SK-N-SH treated with all-trans-retinoic acid at 6 μM for 48 hours (cell line): ENCODE data around the gene ZNRF2.

ENCODE experiments used
- ATAC-seq: fragments of 200-7000 bp; cut with Tn5 transposase; 3 replicates; pipeline ENCODE4 v1.9.1; 2020; ENCODE audit warnings: mild to moderate bottlenecking, moderate library complexity
- ARNTL ChIP-seq: fragments of 450-650 bp; formaldehyde crosslinking; IDR thresholded peaks from 2 replicates; pipeline ENCODE4 v1.5.0; 2020; ENCODE audit warnings: low read depth, mild to moderate bottlenecking, moderate library complexity, borderline replicate concordance
- CSDC2 ChIP-seq: fragments of 250-450 bp; sonication (Bioruptor Pico); IDR thresholded peaks from 2 replicates; pipeline ENCODE4 v1.5.0; 2020; ENCODE audit warnings: mild to moderate bottlenecking, moderate library complexity
- GLIS3 ChIP-seq: fragments of 250-450 bp; sonication (Bioruptor Pico); IDR thresholded peaks from 2 replicates; pipeline ENCODE4 v1.5.0; 2020; ENCODE audit warnings: mild to moderate bottlenecking, moderate library complexity
- OSR1 ChIP-seq: fragments of 250-450 bp; sonication (Bioruptor Pico); IDR thresholded peaks from 2 replicates; pipeline ENCODE4 v1.8.0; 2022; ENCODE audit warnings: moderate library complexity, mild to moderate bottlenecking, inconsistent platforms
- PPARA ChIP-seq: fragments of 250-450 bp; sonication (Bioruptor Pico); IDR thresholded peaks from 2 replicates; pipeline ENCODE4 v1.5.0; 2020; ENCODE audit warnings: mild to moderate bottlenecking, borderline replicate concordance
- TCF4 ChIP-seq: fragments of 250-450 bp; sonication (Bioruptor Pico); IDR thresholded peaks from 2 replicates; pipeline ENCODE4 v1.8.0; 2021; ENCODE audit warnings: mild to moderate bottlenecking, moderate library complexity, borderline replicate concordance
- TOX ChIP-seq: fragments of 250-450 bp; sonication (Bioruptor Pico); IDR thresholded peaks from 2 replicates; pipeline ENCODE4 v1.8.0; 2021; ENCODE audit warnings: mild to moderate bottlenecking, moderate library complexity, borderline replicate concordance
- ZC3H10 ChIP-seq: fragments of 250-450 bp; sonication (Bioruptor Pico); IDR thresholded peaks from 2 replicates; pipeline ENCODE4 v1.5.1; 2021; ENCODE audit warnings: mild to moderate bottlenecking, moderate library complexity
- ZFP30 ChIP-seq: fragments of 450-650 bp; formaldehyde crosslinking; IDR thresholded peaks from 2 replicates; pipeline ENCODE4 v1.5.0; 2022; ENCODE audit warnings: mild to moderate bottlenecking, moderate library complexity
- ZNF565 ChIP-seq: fragments of 450-650 bp; formaldehyde crosslinking; conservative IDR thresholded peaks from 2 replicates; pipeline ENCODE4 v1.5.0; 2020; ENCODE audit warnings: low read depth, mild to moderate bottlenecking, moderate library complexity
- ZNF70 ChIP-seq: fragments of 450-650 bp; formaldehyde crosslinking; IDR thresholded peaks from 2 replicates; pipeline ENCODE4 v1.5.0; 2020; ENCODE audit warnings: mild to moderate bottlenecking, moderate library complexity
- ZNF8 ChIP-seq: fragments of 450-650 bp; formaldehyde crosslinking; IDR thresholded peaks from 2 replicates; pipeline ENCODE4 v1.5.0; 2020; ENCODE audit warnings: mild to moderate bottlenecking, moderate library complexity
- TF ChIP-seq, protein P1 (sequence below): fragments of 250-450 bp; sonication (Bioruptor Pico); IDR thresholded peaks from 2 replicates; pipeline ENCODE4 v1.5.1; 2020; ENCODE audit warnings: low read depth, mild to moderate bottlenecking, moderate library complexity
- TF ChIP-seq, protein P2 (sequence below): fragments of 250-450 bp; sonication (Bioruptor Pico); IDR thresholded peaks from 2 replicates; pipeline ENCODE4 v1.5.1; 2021; ENCODE audit warnings: mild to moderate bottlenecking, moderate library complexity
- TF ChIP-seq, protein P3 (sequence below): fragments of 250-450 bp; sonication (Bioruptor Pico); IDR thresholded peaks from 2 replicates; pipeline ENCODE4 v1.8.0; 2021; ENCODE audit warnings: low read depth, mild to moderate bottlenecking, moderate library complexity, borderline replicate concordance
- TF ChIP-seq, protein P4 (sequence below): fragments of 250-450 bp; sonication (Bioruptor Pico); IDR thresholded peaks from 2 replicates; pipeline ENCODE4 v1.8.0; 2020; ENCODE audit warnings: mild to moderate bottlenecking, moderate library complexity, borderline replicate concordance

The ZNRF2 gene

GRCh38 chr7:30276203-30276900 lies 8.0 kb upstream of the ZNRF2 start (continued):
- TF ChIP-seq PPARA (CRISPR knock-in tag) (no peak), GLIS3 (no peak), ZNF565 (CRISPR knock-in tag) (no peak), ZNF70 (CRISPR knock-in tag) (no peak)
- TF ChIP-seq, protein P1, sequence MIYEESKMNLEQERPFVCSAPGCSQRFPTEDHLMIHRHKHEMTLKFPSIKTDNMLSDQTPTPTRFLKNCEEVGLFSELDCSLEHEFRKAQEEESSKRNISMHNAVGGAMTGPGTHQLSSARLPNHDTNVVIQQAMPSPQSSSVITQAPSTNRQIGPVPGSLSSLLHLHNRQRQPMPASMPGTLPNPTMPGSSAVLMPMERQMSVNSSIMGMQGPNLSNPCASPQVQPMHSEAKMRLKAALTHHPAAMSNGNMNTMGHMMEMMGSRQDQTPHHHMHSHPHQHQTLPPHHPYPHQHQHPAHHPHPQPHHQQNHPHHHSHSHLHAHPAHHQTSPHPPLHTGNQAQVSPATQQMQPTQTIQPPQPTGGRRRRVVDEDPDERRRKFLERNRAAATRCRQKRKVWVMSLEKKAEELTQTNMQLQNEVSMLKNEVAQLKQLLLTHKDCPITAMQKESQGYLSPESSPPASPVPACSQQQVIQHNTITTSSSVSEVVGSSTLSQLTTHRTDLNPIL (CRISPR knock-in tag): no peak
- TF ChIP-seq, protein P2, sequence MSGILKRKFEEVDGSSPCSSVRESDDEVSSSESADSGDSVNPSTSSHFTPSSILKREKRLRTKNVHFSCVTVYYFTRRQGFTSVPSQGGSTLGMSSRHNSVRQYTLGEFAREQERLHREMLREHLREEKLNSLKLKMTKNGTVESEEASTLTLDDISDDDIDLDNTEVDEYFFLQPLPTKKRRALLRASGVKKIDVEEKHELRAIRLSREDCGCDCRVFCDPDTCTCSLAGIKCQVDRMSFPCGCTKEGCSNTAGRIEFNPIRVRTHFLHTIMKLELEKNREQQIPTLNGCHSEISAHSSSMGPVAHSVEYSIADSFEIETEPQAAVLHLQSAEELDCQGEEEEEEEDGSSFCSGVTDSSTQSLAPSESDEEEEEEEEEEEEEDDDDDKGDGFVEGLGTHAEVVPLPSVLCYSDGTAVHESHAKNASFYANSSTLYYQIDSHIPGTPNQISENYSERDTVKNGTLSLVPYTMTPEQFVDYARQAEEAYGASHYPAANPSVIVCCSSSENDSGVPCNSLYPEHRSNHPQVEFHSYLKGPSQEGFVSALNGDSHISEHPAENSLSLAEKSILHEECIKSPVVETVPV (CRISPR knock-in tag): no peak

DNA sequence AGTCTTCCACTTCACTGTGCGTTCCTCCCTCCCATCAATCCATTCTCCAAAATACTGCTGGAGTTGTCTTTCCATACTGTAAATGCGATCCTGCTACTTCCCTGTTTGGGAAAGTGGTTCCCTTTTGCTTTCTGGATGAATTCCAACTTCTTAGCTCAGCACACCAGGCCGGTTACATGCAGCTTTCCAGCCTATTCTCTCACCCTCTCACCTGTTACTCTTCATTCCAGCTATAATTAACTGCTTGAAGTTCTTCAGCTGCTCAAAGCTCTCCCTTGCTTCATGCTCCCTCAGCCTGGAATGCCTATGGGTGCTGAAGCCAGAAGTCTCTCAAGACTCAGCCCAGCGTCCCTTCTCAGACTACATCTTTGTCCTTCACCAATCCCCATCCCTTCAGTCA lies 6.0 kb upstream of the ZNRF2 start:
- no peak for ATAC-seq
- no peak for TF ChIP-seq ZNF70 (CRISPR knock-in tag)
- no peak for TF ChIP-seq TOX (CRISPR knock-in tag)
- TF ChIP-seq, protein P1 (CRISPR knock-in tag): no peak
- TF ChIP-seq CSDC2: no peak
- no peak for TF ChIP-seq TCF4 (CRISPR knock-in tag)
- TF ChIP-seq, protein P3, sequence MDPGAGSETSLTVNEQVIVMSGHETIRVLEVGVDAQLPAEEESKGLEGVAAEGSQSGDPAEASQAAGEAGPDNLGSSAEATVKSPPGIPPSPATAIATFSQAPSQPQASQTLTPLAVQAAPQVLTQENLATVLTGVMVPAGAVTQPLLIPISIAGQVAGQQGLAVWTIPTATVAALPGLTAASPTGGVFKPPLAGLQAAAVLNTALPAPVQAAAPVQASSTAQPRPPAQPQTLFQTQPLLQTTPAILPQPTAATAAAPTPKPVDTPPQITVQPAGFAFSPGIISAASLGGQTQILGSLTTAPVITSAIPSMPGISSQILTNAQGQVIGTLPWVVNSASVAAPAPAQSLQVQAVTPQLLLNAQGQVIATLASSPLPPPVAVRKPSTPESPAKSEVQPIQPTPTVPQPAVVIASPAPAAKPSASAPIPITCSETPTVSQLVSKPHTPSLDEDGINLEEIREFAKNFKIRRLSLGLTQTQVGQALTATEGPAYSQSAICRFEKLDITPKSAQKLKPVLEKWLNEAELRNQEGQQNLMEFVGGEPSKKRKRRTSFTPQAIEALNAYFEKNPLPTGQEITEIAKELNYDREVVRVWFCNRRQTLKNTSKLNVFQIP (CRISPR knock-in tag): no peak
- TF ChIP-seq ARNTL (CRISPR knock-in tag): no peak
- TF ChIP-seq ZNF8 (CRISPR knock-in tag): no peak

DNA sequence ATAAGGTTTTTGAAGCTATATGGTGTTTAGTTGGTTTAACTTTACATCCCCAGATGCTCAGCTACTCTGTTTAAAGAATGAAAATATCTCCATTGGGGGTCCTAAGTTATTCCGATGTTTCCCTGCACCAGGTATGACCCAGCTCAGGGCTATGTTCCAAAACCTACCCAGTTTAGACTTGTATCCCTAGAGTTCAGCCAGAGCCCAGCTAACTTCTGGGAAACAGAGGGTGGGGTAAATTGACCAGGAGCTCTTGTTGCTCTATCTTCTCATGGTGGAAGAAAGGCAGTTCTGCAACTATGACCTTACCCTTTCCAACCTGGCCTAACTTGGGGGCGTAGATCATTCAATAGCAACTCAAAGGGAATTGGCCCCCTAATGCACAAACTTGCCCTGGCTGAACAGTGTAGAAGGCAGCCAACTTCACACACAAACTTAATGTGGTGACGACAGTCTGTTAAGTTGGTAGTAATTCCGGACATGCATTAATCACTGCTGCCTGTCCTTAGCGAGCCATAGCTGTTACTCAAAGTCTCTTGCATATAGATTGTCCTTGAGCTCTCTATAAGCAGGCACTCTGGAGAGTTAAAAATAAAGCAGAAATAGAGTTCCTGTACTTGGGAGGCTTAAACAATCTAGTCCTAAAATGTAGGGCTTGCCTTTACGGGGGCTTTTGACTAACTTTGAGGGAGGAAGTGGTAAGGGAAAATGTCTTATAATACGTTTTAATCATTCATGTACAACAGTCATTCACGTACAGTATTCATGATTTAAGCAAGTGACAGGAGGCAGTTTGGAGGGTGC lies 5.3 kb upstream of the ZNRF2 start:
- TF ChIP-seq ZNF565 (CRISPR knock-in tag) (no peak), ZC3H10 (CRISPR knock-in tag) (no peak), OSR1 (CRISPR knock-in tag) (no peak), TCF4 (CRISPR knock-in tag) (no peak), ARNTL (CRISPR knock-in tag) (no peak), ZNF70 (CRISPR knock-in tag) (no peak), ZNF8 (CRISPR knock-in tag) (no peak), PPARA (CRISPR knock-in tag) (no peak), TOX (CRISPR knock-in tag) (no peak), ZFP30 (CRISPR knock-in tag) (no peak)
- TF ChIP-seq, protein P1 (CRISPR knock-in tag): no peak
- TF ChIP-seq, protein P3 (CRISPR knock-in tag): no peak
- TF ChIP-seq, protein P4, sequence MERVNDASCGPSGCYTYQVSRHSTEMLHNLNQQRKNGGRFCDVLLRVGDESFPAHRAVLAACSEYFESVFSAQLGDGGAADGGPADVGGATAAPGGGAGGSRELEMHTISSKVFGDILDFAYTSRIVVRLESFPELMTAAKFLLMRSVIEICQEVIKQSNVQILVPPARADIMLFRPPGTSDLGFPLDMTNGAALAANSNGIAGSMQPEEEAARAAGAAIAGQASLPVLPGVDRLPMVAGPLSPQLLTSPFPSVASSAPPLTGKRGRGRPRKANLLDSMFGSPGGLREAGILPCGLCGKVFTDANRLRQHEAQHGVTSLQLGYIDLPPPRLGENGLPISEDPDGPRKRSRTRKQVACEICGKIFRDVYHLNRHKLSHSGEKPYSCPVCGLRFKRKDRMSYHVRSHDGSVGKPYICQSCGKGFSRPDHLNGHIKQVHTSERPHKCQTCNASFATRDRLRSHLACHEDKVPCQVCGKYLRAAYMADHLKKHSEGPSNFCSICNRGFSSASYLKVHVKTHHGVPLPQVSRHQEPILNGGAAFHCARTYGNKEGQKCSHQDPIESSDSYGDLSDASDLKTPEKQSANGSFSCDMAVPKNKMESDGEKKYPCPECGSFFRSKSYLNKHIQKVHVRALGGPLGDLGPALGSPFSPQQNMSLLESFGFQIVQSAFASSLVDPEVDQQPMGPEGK: no peak
- TF ChIP-seq, protein P2 (CRISPR knock-in tag): no peak
- TF ChIP-seq, all 23 proteins: peak for 0
- no peak for ATAC-seq
